KMS-11 (cell line): ENCODE data around the gene C2orf68.

ENCODE experiments used
- H2AFZ ChIP-seq: fragments of 200-600 bp; sonication (generic); 2 replicates; pipeline ENCODE4 v1.6.1; 2016; ENCODE audit warnings: antibody characterized with exemption, mixed run types, low read depth
- H3K27ac ChIP-seq: fragments of 200-600 bp; sonication (generic); 2 replicates; pipeline ENCODE4 v1.6.1; 2016; ENCODE audit warnings: mild to moderate bottlenecking, mixed run types
- H3K27me3 ChIP-seq: fragments of 200-600 bp; sonication (generic); 2 replicates; pipeline ENCODE4 v1.6.1; 2017; ENCODE audit warnings: mild to moderate bottlenecking, low read depth, mixed run types, moderate library complexity; ENCODE audit not compliant: insufficient read depth
- H3K36me3 ChIP-seq: fragments of 200-600 bp; sonication (generic); 2 replicates; pipeline ENCODE4 v1.6.1; 2017; ENCODE audit warnings: mild to moderate bottlenecking, mixed run types; ENCODE audit not compliant: insufficient read depth
- H3K4me1 ChIP-seq: fragments of 200-600 bp; sonication (generic); 2 replicates; pipeline ENCODE4 v1.6.1; 2016; ENCODE audit warnings: mild to moderate bottlenecking, low read depth, mixed run types; ENCODE audit not compliant: poor library complexity, severe bottlenecking
- H3K4me2 ChIP-seq: fragments of 200-600 bp; sonication (generic); 2 replicates; pipeline ENCODE4 v1.7.0; 2016; ENCODE audit warnings: mild to moderate bottlenecking, mixed run types
- H3K4me3 ChIP-seq: fragments of 200-600 bp; sonication (generic); IDR thresholded peaks from 2 replicates; pipeline ENCODE4 v1.6.1; 2017; ENCODE audit warnings: low read depth, low read length, mixed read lengths; ENCODE audit not compliant: insufficient read depth
- H3K79me2 ChIP-seq: fragments of 200-600 bp; sonication (generic); 2 replicates; pipeline ENCODE4 v1.6.1; 2016; ENCODE audit warnings: low read depth, mixed run types; ENCODE audit not compliant: insufficient read depth
- H3K9ac ChIP-seq: fragments of 200-600 bp; sonication (generic); 2 replicates; pipeline ENCODE4 v1.6.1; 2016; ENCODE audit warnings: mild to moderate bottlenecking, mixed run types
- H4K20me1 ChIP-seq: fragments of 200-600 bp; sonication (generic); 2 replicates; pipeline ENCODE4 v1.6.1; 2016; ENCODE audit warnings: mild to moderate bottlenecking, mixed run types; ENCODE audit not compliant: insufficient read depth
- CTCF ChIP-seq: fragments of 200-600 bp; sonication (generic); conservative IDR thresholded peaks from 2 replicates; pipeline ENCODE4 v1.6.1; 2017; ENCODE audit warnings: low read depth, mild to moderate bottlenecking, antibody characterized with exemption, low read length, moderate library complexity, mixed read lengths

C2orf68 gene

DNA sequence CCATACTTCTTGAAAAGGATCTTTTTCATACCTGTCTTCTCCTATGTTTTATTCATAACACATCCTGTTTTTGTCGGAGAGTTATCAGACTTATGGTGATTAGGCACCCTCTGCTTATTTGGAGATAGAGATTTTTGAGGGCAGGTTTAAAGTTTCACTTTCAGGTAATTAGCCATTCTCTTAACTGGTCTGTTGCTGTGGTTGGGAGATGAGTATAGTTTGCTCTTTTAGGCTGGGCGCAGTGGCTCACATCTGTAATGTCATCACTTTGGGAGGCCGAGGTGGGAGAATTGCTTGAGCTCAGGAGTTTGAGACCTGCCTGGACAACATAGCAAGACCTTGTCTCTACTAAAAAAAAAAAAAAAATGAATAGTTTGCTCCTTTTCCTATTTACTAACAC is 30.9 kb upstream of the C2orf68 start:
- no peak for TF ChIP-seq CTCF
- peak overlapping the region; percentile 43 for H3K4me3 ChIP-seq
- peak overlapping the region; percentile 54 for H3K27ac ChIP-seq
- H3K9ac ChIP-seq, result no peak overlapping the region
- H4K20me1 ChIP-seq, result no peaks in the 10 kb centered on the region
- H3K27me3 ChIP-seq, result no peaks in the 10 kb centered on the region
- H2AFZ ChIP-seq, result no peak overlapping the region
- H3K36me3 ChIP-seq, result peaks cover 39% of the 10 kb centered on the region; the same call in 1 of the 2 replicates
- peaks cover 13% of the 10 kb centered on the region for H3K79me2 ChIP-seq
- H3K4me2 ChIP-seq, result peak overlapping the region; percentile 66
- H3K4me1 ChIP-seq, result peaks cover 88% of the 10 kb centered on the region

GRCh38 chr2:85635636-85636035 is 23.8 kb upstream of the C2orf68 start:
- Histone ChIP-seq H3K27me3 (no peaks in the 10 kb centered on the region), H3K27ac (no peak overlapping the region), H3K9ac (no peak overlapping the region), H4K20me1 (no peaks in the 10 kb centered on the region), H2AFZ (no peak overlapping the region), H3K4me2 (no peak overlapping the region), H3K79me2 (peaks cover 14% of the 10 kb centered on the region; the same call in 1 of the 2 replicates), H3K36me3 (peaks cover 20% of the 10 kb centered on the region; the same call in 1 of the 2 replicates), H3K4me3 (no peak overlapping the region), H3K4me1 (peaks cover 36% of the 10 kb centered on the region)
- TF ChIP-seq CTCF, result no peak

- no peak overlapping the region for H3K4me3 ChIP-seq
- H3K27ac ChIP-seq, result no peak overlapping the region
- H3K27me3 ChIP-seq, result no peaks in the 10 kb centered on the region
- no peak overlapping the region for H3K4me2 ChIP-seq
- no peaks in the 10 kb centered on the region for H4K20me1 ChIP-seq
- H3K36me3 ChIP-seq, result peaks cover 19% of the 10 kb centered on the region; the same call in 1 of the 2 replicates
- TF ChIP-seq CTCF, result no peak
- H3K4me1 ChIP-seq, result peaks cover 36% of the 10 kb centered on the region
- H3K79me2 ChIP-seq, result peaks cover 14% of the 10 kb centered on the region; the same call in 1 of the 2 replicates
- no peak overlapping the region for H2AFZ ChIP-seq
- no peak overlapping the region for H3K9ac ChIP-seq
These were observed 23.1 kb upstream of the C2orf68 start for GRCh38 chr2:85635011-85635410.

DNA sequence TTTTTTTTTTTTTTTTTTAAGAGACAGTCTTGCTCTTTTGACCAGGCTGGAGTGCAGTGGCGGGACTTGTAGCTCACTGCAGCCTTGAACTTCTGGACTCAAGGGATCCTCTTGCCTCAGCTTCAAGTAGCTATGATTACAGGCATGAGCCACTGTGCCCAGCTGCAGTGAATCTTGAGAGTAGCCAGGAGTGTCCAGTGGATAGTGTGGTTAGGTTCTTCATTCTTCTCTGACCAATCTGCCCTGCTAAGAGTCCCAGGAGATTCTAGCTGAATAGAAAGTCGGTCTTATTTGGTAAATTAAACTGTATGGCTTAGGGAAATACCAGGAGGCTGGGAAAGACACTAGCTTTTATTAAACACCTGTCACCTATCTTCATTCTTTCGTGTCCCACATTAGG is 19.4 kb upstream of the C2orf68 start:
- no peak overlapping the region for H3K27ac ChIP-seq
- H3K27me3 ChIP-seq, result no peaks in the 10 kb centered on the region
- no peaks in the 10 kb centered on the region for H4K20me1 ChIP-seq
- peaks cover 12% of the 10 kb centered on the region; the same call in 1 of the 2 replicates for H3K36me3 ChIP-seq
- no peak overlapping the region for H2AFZ ChIP-seq
- TF ChIP-seq CTCF, result no peak
- H3K79me2 ChIP-seq, result peaks cover 14% of the 10 kb centered on the region; the same call in 1 of the 2 replicates
- no peak overlapping the region for H3K4me3 ChIP-seq
- H3K4me1 ChIP-seq, result peaks cover 49% of the 10 kb centered on the region
- no peak overlapping the region for H3K4me2 ChIP-seq
- no peak overlapping the region for H3K9ac ChIP-seq
